ENCODE measurements around the gene NFKBIA.

Gene NFKBIA

DNA sequence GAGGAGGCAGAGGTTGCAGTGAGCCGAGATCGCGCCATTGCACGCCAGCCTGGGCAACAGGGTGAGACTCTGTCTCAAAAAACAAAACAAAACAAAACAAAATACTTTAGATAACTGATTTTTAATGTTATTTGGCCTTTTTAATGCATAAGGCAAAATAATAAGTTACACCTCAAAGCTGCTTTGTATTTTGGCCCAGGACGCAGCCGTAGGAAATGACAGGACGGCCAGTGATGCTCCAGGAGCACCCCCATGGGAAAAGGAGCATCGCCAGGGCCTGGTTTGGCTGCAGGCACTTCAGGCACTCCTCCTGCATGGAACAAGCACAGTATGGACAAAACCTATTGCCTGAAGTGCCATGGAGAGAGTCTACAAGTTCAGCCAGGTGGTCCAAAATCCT, 3.5 kb upstream of the NFKBIA start:
- Histone ChIP-seq H3K4me1 (ENCODE audit: control insufficient read depth in 2 of 2, insufficient read depth in 2 of 2, low read length in 2 of 2) (peaks cover 17 to 18% of the 10 kb centered on the region in 2 donors), H3K9ac (ENCODE audit: low read depth in 1 of 2, low read length in 2 of 2) (no peak overlapping the region), H3K9me3 (ENCODE audit: control insufficient read depth in 2 of 2, low read length in 2 of 2) (no peaks in the 10 kb centered on the region), H3K36me3 (ENCODE audit: control insufficient read depth in 2 of 2, insufficient read depth in 2 of 2, low read length in 2 of 2) (peaks cover 5 to 6% of the 10 kb centered on the region in 2 donors), H3K27ac (ENCODE audit: low read depth in 2 of 2, low read length in 2 of 2) (no peak overlapping the region), H3K27me3 (ENCODE audit: control insufficient read depth in 2 of 2, insufficient read depth in 2 of 2, low read length in 2 of 2) (no peaks in the 10 kb centered on the region), H3K4me3 (ENCODE audit: low read length in 2 of 2) (no peak overlapping the region)

DNA sequence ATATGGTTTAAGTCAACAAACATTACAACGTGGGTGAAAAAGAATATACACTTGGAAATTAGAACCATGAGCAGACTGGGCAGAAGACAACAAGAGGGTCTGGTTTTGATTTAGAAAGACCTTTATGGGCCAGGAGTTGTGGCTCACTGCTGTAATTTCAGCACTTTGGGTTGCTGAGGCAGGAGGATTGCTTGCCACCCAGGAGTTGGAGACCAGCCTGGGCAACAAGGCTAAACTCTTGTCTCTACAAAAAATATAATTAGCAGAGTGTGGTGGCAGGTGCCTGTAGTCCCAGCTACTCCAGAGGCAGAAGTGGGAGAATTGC, 2.7 kb upstream of the NFKBIA start:
- no peaks in the 10 kb centered on the region for H3K27me3 ChIP-seq (ENCODE audit: control insufficient read depth in 2 of 2, insufficient read depth in 2 of 2, low read length in 2 of 2)
- H3K27ac ChIP-seq (ENCODE audit: low read depth in 2 of 2, low read length in 2 of 2) = no peak overlapping the region
- H3K4me3 ChIP-seq (ENCODE audit: low read length in 2 of 2) = no peak overlapping the region
- peaks cover 23 to 25% of the 10 kb centered on the region in 2 donors for H3K4me1 ChIP-seq (ENCODE audit: control insufficient read depth in 2 of 2, insufficient read depth in 2 of 2, low read length in 2 of 2)
- peaks cover 12 to 14% of the 10 kb centered on the region in 2 donors for H3K36me3 ChIP-seq (ENCODE audit: control insufficient read depth in 2 of 2, insufficient read depth in 2 of 2, low read length in 2 of 2)
- no peaks in the 10 kb centered on the region for H3K9me3 ChIP-seq (ENCODE audit: control insufficient read depth in 2 of 2, low read length in 2 of 2)
- no peak overlapping the region for H3K9ac ChIP-seq (ENCODE audit: low read depth in 1 of 2, low read length in 2 of 2)

DNA sequence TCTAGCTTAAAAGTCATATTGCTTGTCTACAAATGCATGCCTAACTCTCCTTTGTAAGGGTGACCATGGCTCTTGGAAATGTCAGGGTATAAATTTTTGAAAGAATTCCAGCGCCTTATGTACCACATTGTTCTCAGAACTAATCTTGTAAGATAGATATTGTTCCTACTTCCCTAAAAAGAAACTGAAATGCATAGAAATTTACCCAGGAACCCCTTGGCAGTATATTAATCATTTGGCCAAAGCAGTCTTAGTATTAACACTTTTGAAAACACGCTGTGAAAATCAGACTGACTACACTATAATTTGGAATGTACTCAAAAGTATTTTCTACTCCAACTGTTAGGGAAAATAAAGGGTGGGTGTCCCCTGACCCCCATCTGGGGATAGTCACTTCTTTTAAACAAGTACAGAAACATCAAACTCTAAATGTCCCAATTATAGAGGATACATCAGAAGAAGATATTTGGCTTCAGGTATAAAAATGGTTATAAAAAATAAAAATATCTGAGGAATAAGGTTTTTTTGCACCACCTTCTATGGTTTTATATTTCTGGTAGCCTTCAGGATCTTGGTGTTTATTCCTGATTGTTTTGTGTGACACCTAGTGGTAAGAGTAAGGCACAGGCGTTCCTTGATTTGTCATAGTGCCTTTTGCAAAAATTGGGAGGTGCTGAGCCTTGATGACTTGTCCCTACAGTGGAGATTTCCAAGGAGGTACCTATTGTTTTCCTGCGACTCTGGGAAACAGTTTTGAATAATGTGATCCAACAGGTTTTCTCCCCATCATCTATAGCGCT, 2.2 kb upstream of the NFKBIA start:
- Histone ChIP-seq H3K9me3 (ENCODE audit: control insufficient read depth in 2 of 2, low read length in 2 of 2) (no peaks in the 10 kb centered on the region), H3K27ac (ENCODE audit: low read depth in 2 of 2, low read length in 2 of 2) (no peak overlapping the region), H3K27me3 (ENCODE audit: control insufficient read depth in 2 of 2, insufficient read depth in 2 of 2, low read length in 2 of 2) (no peaks in the 10 kb centered on the region), H3K4me3 (ENCODE audit: low read length in 2 of 2) (no peak overlapping the region), H3K9ac (ENCODE audit: low read depth in 1 of 2, low read length in 2 of 2) (peak overlapping the region in 1 of 2 donors; percentile 18), H3K4me1 (ENCODE audit: control insufficient read depth in 2 of 2, insufficient read depth in 2 of 2, low read length in 2 of 2) (peaks cover 26 to 31% of the 10 kb centered on the region in 2 donors), H3K36me3 (ENCODE audit: control insufficient read depth in 2 of 2, insufficient read depth in 2 of 2, low read length in 2 of 2) (peaks cover 18 to 20% of the 10 kb centered on the region in 2 donors)

DNA sequence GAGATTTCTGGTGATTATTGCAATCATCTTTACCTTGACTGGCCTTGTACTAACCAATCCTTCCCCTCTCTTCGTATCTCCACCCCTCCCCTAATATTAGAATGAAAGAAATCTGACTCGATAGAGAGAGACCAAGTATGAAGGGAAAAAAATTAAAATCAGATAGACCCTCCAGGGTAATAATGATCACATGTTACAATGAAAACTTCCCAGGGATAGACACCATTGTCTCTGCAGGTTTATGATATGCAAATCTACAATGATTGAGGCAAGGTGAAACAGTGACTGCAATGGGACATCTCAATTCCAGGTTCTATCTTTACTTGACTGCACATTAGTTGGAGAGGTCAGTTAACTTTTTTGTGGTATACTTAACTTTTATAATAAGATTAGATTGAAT, 1.5 kb upstream of the NFKBIA start:
- Histone ChIP-seq H3K36me3 (ENCODE audit: control insufficient read depth in 2 of 2, insufficient read depth in 2 of 2, low read length in 2 of 2) (peaks cover 24 to 26% of the 10 kb centered on the region in 2 donors), H3K27ac (ENCODE audit: low read depth in 2 of 2, low read length in 2 of 2) (peak overlapping the region in 1 of 2 donors; percentile 100), H3K4me1 (ENCODE audit: control insufficient read depth in 2 of 2, insufficient read depth in 2 of 2, low read length in 2 of 2) (peaks cover 32 to 37% of the 10 kb centered on the region in 2 donors), H3K9ac (ENCODE audit: low read depth in 1 of 2, low read length in 2 of 2) (peak overlapping the region in 1 of 2 donors; percentile 18), H3K4me3 (ENCODE audit: low read length in 2 of 2) (peak overlapping the region; percentile 86 to 92), H3K27me3 (ENCODE audit: control insufficient read depth in 2 of 2, insufficient read depth in 2 of 2, low read length in 2 of 2) (no peaks in the 10 kb centered on the region), H3K9me3 (ENCODE audit: control insufficient read depth in 2 of 2, low read length in 2 of 2) (no peaks in the 10 kb centered on the region)

DNA sequence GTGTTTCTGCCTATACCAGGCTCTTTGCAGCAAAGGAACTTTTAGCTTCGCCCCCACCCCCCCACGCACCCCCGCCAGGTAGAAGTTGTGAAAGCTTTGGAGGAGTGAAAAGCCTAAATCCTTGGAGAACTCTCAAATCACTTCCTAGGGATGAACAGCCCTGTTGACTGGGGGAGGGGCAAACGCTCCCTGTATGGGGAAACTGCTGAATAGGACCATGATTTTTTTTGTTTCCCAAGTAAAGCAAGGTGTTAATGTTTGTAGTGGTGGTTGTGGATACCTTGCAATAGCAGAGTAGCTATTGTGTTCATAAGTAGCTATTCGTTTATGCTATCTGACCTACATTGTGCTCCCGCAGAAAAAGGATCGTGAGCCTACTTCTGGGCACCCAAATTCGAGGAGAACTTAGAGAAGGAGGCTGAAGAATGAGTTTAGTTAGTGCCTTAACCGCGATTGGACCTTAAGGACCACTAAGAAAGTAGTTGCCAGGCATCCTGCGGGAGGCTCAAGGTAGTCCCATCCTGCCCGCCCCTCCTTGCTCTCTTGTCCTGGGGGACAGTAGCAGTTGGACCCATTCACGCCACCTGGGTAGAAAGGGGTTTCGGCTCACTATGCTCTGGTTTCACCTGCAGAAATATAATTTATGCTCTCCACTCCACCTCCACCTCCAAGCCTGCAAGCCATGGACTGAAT, 901 bp upstream of the NFKBIA start:
- H3K4me1 ChIP-seq (ENCODE audit: control insufficient read depth in 2 of 2, insufficient read depth in 2 of 2, low read length in 2 of 2) = peaks cover 33 to 40% of the 10 kb centered on the region in 2 donors
- peak overlapping the region; percentile 86 to 92 for H3K4me3 ChIP-seq (ENCODE audit: low read length in 2 of 2)
- H3K9ac ChIP-seq (ENCODE audit: low read depth in 1 of 2, low read length in 2 of 2) = peak overlapping the region; percentile 92 to 100
- H3K27ac ChIP-seq (ENCODE audit: low read depth in 2 of 2, low read length in 2 of 2) = peak overlapping the region; percentile 100
- no peaks in the 10 kb centered on the region for H3K9me3 ChIP-seq (ENCODE audit: control insufficient read depth in 2 of 2, low read length in 2 of 2)
- H3K36me3 ChIP-seq (ENCODE audit: control insufficient read depth in 2 of 2, insufficient read depth in 2 of 2, low read length in 2 of 2) = peaks cover 29 to 32% of the 10 kb centered on the region in 2 donors
- no peaks in the 10 kb centered on the region for H3K27me3 ChIP-seq (ENCODE audit: control insufficient read depth in 2 of 2, insufficient read depth in 2 of 2, low read length in 2 of 2)

DNA sequence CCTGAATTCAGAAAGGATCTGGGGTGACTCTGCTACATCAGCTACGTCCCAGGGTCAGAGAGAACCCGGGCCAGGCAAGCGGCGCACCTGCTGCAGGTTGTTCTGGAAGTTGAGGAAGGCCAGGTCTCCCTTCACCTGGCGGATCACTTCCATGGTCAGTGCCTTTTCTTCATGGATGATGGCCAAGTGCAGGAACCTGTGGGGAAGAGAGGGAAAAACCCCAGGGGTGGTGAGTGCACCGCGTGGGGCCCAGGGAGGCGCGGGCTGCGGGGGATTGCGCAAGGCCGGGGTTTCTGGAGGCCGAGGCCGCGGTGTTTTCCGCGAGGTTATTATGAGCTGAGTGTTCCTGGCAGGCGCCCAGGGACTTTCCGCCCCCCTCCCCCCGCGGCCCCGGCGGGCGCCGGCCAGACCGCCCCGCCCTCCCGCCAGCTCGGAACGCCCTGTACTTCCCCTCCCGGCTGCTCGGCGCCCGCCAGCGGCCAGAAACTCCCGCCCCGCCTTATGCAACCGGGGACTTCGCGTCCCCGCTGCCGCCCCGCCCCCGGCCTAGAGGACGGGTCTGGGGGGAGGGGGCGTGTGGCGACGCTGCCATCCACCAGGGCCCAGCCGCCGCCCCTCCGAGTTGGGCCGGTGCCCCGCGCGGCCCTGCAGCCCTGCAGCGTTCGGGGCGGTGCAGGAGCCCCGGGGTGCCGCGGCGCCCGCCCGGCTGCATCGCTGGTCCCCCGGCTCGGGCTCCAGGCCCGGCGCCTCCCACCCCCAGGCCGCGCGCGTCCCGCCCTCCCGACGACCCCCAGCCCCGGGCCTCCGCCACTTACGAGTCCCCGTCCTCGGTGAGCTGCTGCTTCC, 723 bp downstream of the NFKBIA start:
- H3K9ac ChIP-seq (ENCODE audit: low read depth in 1 of 2, low read length in 2 of 2) = peak overlapping the region; percentile 92 to 100
- H3K36me3 ChIP-seq (ENCODE audit: control insufficient read depth in 2 of 2, insufficient read depth in 2 of 2, low read length in 2 of 2) = peaks cover 35 to 38% of the 10 kb centered on the region in 2 donors
- H3K4me1 ChIP-seq (ENCODE audit: control insufficient read depth in 2 of 2, insufficient read depth in 2 of 2, low read length in 2 of 2) = peaks cover 35 to 40% of the 10 kb centered on the region in 2 donors
- no peaks in the 10 kb centered on the region for H3K9me3 ChIP-seq (ENCODE audit: control insufficient read depth in 2 of 2, low read length in 2 of 2)
- peak overlapping the region; percentile 100 for H3K27ac ChIP-seq (ENCODE audit: low read depth in 2 of 2, low read length in 2 of 2)
- no peaks in the 10 kb centered on the region for H3K27me3 ChIP-seq (ENCODE audit: control insufficient read depth in 2 of 2, insufficient read depth in 2 of 2, low read length in 2 of 2)
- peak overlapping the region; percentile 86 to 92 for H3K4me3 ChIP-seq (ENCODE audit: low read length in 2 of 2)

- Histone ChIP-seq H3K4me3 (ENCODE audit: low read length in 2 of 2) (peak overlapping the region; percentile 68 to 81), H3K27ac (ENCODE audit: low read depth in 2 of 2, low read length in 2 of 2) (peak overlapping the region; percentile 89 to 96), H3K27me3 (ENCODE audit: control insufficient read depth in 2 of 2, insufficient read depth in 2 of 2, low read length in 2 of 2) (no peaks in the 10 kb centered on the region), H3K4me1 (ENCODE audit: control insufficient read depth in 2 of 2, insufficient read depth in 2 of 2, low read length in 2 of 2) (peaks cover 39 to 40% of the 10 kb centered on the region in 2 donors), H3K36me3 (ENCODE audit: control insufficient read depth in 2 of 2, insufficient read depth in 2 of 2, low read length in 2 of 2) (peaks cover 35 to 38% of the 10 kb centered on the region in 2 donors), H3K9ac (ENCODE audit: low read depth in 1 of 2, low read length in 2 of 2) (peak overlapping the region; percentile 78 to 82), H3K9me3 (ENCODE audit: control insufficient read depth in 2 of 2, low read length in 2 of 2) (no peaks in the 10 kb centered on the region)
Observed at GRCh38 chr14:35403114-35403602, 1.4 kb downstream of the NFKBIA start.

- Histone ChIP-seq H3K9ac (ENCODE audit: low read depth in 1 of 2, low read length in 2 of 2) (peak overlapping the region; percentile 78 to 82), H3K9me3 (ENCODE audit: control insufficient read depth in 2 of 2, low read length in 2 of 2) (no peaks in the 10 kb centered on the region), H3K4me3 (ENCODE audit: low read length in 2 of 2) (peak overlapping the region; percentile 68 to 81), H3K4me1 (ENCODE audit: control insufficient read depth in 2 of 2, insufficient read depth in 2 of 2, low read length in 2 of 2) (peaks cover 40 to 43% of the 10 kb centered on the region in 2 donors), H3K27ac (ENCODE audit: low read depth in 2 of 2, low read length in 2 of 2) (peak overlapping the region; percentile 89 to 96), H3K27me3 (ENCODE audit: control insufficient read depth in 2 of 2, insufficient read depth in 2 of 2, low read length in 2 of 2) (no peaks in the 10 kb centered on the region), H3K36me3 (ENCODE audit: control insufficient read depth in 2 of 2, insufficient read depth in 2 of 2, low read length in 2 of 2) (peaks cover 35 to 38% of the 10 kb centered on the region in 2 donors)
Observed at GRCh38 chr14:35402323-35403113, 2.0 kb downstream of the NFKBIA start.
